ENCODE data around the gene TATDN3. TPM values are rescaled to one million over a fixed set of nuclear protein-coding genes. Genes with fewer than 3 reads are reported as not detected.

TATDN3 gene
- total RNA-seq, 6 donors from 2014 or later = 7.5 to 14.9 (median 11.7) TPM

DNA sequence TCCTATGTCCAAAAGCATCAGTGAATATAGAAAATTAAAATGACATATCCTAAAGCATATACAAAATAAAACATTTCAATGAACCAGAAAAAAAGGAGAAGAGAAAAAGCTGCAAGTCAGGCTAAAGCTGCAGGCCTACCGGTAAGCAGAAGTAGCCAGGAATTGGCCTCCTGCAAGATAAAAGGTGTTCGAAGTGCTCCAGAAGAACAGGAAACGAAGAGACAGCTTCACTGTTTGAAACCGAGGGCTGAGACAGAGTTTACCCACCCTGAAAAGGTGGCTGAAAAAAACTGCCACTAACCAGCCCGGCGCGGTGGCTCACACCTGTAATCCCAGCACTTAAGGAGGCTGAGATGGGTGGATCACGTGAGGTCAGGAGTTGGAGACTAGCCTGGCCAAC lies 37.5 kb upstream of the TATDN3 start:
- ATAC-seq (ENCODE audit: low FRiP score in 2 of 2) (no peak), DNase-seq (no peak)
- Histone ChIP-seq H3K36me3 (peaks cover 0 to 4% (median 0%) of the 10 kb centered on the region in 4 donors), H3K4me3 (no peak overlapping the region), H3K27ac (peak overlapping the region in 3 of 4 donors; percentile 2 to 52 (median 19)), H3K4me1 (peaks cover 17 to 42% (median 34%) of the 10 kb centered on the region in 4 donors), H3K27me3 (no peaks in the 10 kb centered on the region), H3K9me3 (no peaks in the 10 kb centered on the region)
- TF ChIP-seq POLR2A (IDR thresholded peaks at IDR 0.05) = no peak
- TF ChIP-seq POLR2AphosphoS5 (IDR thresholded peaks at IDR 0.05) = no peak
- no peak for TF ChIP-seq CTCF (IDR thresholded peaks at IDR 0.05)
- no peak for TF ChIP-seq EP300 (IDR thresholded peaks at IDR 0.05)
- 66 to 77% methylated on average over 8 of the region's 8 CpGs for WGBS, 2 donors

GRCh38 chr1:212754680-212755079 lies 37.0 kb upstream of the TATDN3 start:
- Histone ChIP-seq H3K27ac (peak overlapping the region in 2 of 4 donors; percentile 20 to 52), H3K4me3 (no peak overlapping the region), H3K27me3 (no peaks in the 10 kb centered on the region), H3K36me3 (peaks cover 0 to 4% (median 0%) of the 10 kb centered on the region in 4 donors), H3K9me3 (no peaks in the 10 kb centered on the region), H3K4me1 (peaks cover 17 to 40% (median 31%) of the 10 kb centered on the region in 4 donors)
- TF ChIP-seq EP300 (IDR thresholded peaks at IDR 0.05) = no peak
- no peak for TF ChIP-seq POLR2A (IDR thresholded peaks at IDR 0.05)
- TF ChIP-seq POLR2AphosphoS5 (IDR thresholded peaks at IDR 0.05) = no peak
- no peak for TF ChIP-seq CTCF (IDR thresholded peaks at IDR 0.05)
- 9 to 50% methylated on average over 1 of the region's 1 CpG for WGBS, 2 donors
- DNase-seq (no peak), ATAC-seq (ENCODE audit: low FRiP score in 2 of 2) (no peak)

GRCh38 chr1:212759683-212760082 lies 32.0 kb upstream of the TATDN3 start:
- DNase-seq = peak in 1 of 2 donors; percentile 25

DNA sequence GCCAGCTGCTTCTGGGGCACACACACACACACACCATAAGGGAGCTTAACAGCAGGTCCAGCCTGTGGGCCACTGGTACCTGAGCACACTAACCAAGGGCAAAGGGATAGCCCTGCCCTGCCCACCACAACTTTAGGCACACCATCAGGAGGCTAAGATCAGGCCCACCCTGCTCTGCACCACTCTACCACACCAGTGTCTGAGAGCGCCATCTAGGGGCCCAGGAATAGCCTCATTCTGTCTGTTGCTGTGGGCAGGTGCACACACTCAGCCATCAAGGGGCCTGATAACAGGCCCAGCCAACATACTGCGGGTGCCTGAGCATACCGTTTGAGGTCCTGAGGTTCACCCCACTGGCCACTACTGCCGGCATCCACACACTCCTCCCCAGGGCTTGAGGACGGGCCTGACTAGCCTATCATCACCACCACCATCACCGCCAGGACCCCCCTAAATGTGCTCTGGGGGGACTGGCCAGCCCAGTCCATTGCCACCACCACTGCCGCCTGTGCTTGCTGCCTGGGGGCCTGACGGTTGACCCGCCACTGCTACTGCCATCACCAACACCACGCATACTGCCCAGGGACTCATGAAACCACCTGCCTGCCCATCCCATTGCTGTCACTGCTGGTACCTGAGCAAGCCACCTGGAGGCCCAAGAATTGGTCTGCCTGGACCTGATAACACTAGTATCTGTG lies 31.4 kb upstream of the TATDN3 start:
- peak; percentile 39 to 43 for DNase-seq
- WGBS, 2 donors = 93 to 100% methylated on average over 3 of the region's 10 CpGs
- Histone ChIP-seq H3K27ac (no peak overlapping the region), H3K27me3 (no peaks in the 10 kb centered on the region), H3K4me3 (no peak overlapping the region), H3K9me3 (no peaks in the 10 kb centered on the region), H3K4me1 (no peaks in the 10 kb centered on the region), H3K36me3 (peaks cover 0 to 15% (median 0%) of the 10 kb centered on the region in 4 donors)
- TF ChIP-seq POLR2A (IDR thresholded peaks at IDR 0.05) (no peak), CTCF (IDR thresholded peaks at IDR 0.05) (peak in 3 of 6 experiments; percentile 11 to 20 (median 13)), POLR2AphosphoS5 (IDR thresholded peaks at IDR 0.05) (no peak), EP300 (IDR thresholded peaks at IDR 0.05) (no peak)
- peak; percentile 53 to 68 for ATAC-seq (ENCODE audit: low FRiP score in 2 of 2)

More at GRCh38 chr1:212759683-212760082, 32.0 kb upstream of the TATDN3 start:
- TF ChIP-seq CTCF (IDR thresholded peaks at IDR 0.05) (no peak), EP300 (IDR thresholded peaks at IDR 0.05) (no peak)
- WGBS, 2 donors = 98% methylated on average over 5 of the region's 5 CpGs; no CpG with 5 or more reads in 1 of the 2 donors
- Histone ChIP-seq H3K9me3 (no peaks in the 10 kb centered on the region), H3K4me1 (peaks cover 0 to 4% (median 3%) of the 10 kb centered on the region in 4 donors), H3K27ac (no peak overlapping the region), H3K4me3 (no peak overlapping the region), H3K27me3 (no peaks in the 10 kb centered on the region), H3K36me3 (peaks cover 0 to 15% (median 0%) of the 10 kb centered on the region in 4 donors)
- peak in 1 of 2 donors; percentile 22 for ATAC-seq (ENCODE audit: low FRiP score in 2 of 2)
